ENCODE measurements around the gene PON1.

The PON1 gene

DNA sequence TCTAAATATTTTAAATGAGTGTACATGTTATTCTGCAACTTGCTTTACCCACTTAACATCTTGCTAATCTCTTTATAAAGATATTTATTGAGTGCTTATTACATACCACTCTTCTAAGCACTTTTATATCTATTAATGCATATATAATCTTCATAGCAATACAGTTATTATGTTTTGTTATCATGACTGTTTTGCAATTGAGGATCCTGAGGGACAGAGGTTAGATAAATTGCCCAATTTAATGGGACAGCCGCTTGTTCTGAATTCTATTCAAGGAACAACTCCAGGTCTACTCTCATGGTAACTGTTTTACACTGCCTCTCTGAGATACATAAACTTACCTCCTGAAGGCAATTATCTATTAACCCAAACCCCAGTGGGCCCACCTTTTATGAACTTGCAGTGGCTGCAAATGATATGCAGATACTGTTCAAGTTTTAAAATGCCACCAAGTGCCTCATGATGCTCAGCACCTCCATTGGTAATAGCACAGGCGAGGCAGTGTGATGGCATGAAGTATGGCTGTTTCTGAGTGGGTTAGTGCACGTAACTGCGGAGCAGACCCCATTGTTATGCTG lies 60.5 kb downstream of the PON1 start:
- no peak for DNase-seq (ENCODE audit: insufficient read length, low spot score)
- no peak for FAIRE-seq
- TF ChIP-seq, protein P1, sequence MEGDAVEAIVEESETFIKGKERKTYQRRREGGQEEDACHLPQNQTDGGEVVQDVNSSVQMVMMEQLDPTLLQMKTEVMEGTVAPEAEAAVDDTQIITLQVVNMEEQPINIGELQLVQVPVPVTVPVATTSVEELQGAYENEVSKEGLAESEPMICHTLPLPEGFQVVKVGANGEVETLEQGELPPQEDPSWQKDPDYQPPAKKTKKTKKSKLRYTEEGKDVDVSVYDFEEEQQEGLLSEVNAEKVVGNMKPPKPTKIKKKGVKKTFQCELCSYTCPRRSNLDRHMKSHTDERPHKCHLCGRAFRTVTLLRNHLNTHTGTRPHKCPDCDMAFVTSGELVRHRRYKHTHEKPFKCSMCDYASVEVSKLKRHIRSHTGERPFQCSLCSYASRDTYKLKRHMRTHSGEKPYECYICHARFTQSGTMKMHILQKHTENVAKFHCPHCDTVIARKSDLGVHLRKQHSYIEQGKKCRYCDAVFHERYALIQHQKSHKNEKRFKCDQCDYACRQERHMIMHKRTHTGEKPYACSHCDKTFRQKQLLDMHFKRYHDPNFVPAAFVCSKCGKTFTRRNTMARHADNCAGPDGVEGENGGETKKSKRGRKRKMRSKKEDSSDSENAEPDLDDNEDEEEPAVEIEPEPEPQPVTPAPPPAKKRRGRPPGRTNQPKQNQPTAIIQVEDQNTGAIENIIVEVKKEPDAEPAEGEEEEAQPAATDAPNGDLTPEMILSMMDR (IDR thresholded peaks at IDR 0.05; ENCODE audit: insufficient read depth, missing control alignments) = no peak

DNA sequence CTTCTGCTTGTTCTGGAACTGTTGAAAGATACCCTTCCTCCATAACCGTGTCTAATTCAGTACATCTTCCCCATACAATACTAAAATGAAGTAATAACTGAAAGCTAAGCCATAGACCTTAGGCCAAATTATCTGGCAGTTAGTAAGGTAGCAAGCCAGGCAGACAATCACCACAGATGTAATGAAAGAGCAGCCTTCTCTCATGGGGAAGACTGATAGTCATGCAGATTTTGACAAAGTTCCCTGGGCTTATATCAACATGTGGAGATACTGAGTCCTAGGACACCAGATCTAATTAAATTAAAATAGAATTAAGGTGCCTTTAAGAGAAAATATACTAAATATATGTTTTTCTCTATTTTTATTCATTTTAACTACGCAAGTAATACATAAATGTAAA lies 61.5 kb downstream of the PON1 start:
- no peak for FAIRE-seq
- no peak for DNase-seq (ENCODE audit: insufficient read length, low spot score)
- TF ChIP-seq, protein P1 (IDR thresholded peaks at IDR 0.05; ENCODE audit: insufficient read depth, missing control alignments) = no peak

DNA sequence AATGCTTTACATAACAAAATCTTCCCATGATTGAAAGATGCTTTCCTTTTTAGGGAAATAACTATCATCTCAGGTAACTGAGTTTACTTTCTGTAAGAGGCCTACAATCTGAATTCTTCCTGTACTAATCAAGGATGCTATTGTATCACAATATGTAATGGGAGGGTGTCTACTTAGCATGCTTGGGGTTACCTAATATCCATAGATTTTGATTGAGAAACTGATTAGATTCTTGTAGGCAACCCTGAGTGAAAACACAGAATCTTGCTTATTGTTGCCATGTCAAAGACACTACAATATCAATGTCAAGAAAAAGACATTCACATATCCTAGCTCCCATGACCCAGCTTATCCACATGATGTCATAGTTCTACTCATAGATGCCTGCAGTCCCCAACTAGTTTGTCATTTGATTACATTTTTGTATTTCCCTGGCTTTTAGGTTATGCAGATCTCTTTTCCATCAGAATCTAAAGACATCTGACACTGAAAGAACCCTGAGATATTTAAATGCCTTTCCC lies 62.4 kb downstream of the PON1 start:
- no peak for DNase-seq (ENCODE audit: insufficient read length, low spot score)
- TF ChIP-seq, protein P1 (IDR thresholded peaks at IDR 0.05; ENCODE audit: insufficient read depth, missing control alignments) = no peak
- FAIRE-seq = no peak

DNA sequence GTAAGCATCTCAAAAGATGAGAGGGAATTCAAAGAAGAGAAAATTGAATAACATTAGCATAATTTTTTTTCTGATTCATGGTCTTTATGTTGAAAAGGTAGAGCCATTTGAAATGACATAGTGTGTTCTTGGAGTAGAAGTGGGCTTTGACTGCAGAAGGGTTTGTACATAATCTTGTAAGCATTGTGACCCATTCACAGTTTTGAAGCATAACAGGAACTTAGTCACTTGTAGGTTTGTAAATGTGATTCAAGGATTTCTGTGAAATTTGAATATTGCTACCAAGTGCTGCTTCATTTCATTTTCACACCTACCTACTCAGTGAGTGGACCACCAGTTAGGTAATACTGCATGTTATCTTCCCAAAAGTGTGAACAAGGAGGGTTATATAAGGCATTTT lies 68.6 kb downstream of the PON1 start:
- DNase-seq (ENCODE audit: insufficient read length, low spot score) = no peak
- no peak for FAIRE-seq
- TF ChIP-seq, protein P1 (IDR thresholded peaks at IDR 0.05; ENCODE audit: insufficient read depth, missing control alignments) = no peak

DNA sequence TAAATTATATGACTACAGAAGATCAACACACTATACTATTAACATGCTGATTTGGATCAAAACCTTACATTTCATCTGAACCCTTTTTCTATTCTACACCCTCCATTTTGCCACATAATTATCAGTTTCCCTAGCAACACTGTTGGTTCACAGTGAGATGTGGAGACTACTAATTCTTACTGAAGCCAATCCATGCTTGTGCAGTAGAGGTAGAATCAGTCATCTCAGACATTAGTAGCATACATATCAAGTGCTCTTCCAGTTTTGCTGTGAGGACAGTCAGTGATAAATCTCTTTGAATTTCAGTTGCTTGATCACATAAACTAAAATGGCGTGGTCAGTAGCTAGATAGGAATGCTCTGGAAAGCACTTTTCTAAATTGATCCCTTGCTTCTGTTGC lies 70.3 kb downstream of the PON1 start:
- TF ChIP-seq, protein P1 (IDR thresholded peaks at IDR 0.05; ENCODE audit: insufficient read depth, missing control alignments) = no peak
- DNase-seq (ENCODE audit: insufficient read length, low spot score) (no peak), FAIRE-seq (no peak)

DNA sequence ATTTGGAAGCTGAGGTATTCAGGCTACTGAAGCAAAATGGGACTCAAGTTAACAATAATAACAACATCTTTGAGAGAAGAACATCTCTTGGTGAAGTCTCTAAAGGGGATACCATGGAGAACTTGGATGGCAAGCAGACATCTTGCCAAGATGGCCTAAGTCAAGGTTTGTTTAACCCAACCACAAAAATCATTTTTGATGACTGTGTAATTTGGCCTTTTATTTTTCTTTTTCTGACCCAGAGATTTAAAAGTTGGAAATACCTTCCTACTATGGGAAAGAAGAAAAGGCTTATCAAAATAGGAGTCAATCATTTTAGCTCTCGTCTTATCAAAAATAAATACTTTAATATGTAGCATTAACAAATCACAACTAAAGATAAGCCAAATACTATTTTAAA lies 72.4 kb downstream of the PON1 start:
- no peak for DNase-seq (ENCODE audit: insufficient read length, low spot score)
- no peak for FAIRE-seq
- TF ChIP-seq, protein P1 (IDR thresholded peaks at IDR 0.05; ENCODE audit: insufficient read depth, missing control alignments) = no peak

DNA sequence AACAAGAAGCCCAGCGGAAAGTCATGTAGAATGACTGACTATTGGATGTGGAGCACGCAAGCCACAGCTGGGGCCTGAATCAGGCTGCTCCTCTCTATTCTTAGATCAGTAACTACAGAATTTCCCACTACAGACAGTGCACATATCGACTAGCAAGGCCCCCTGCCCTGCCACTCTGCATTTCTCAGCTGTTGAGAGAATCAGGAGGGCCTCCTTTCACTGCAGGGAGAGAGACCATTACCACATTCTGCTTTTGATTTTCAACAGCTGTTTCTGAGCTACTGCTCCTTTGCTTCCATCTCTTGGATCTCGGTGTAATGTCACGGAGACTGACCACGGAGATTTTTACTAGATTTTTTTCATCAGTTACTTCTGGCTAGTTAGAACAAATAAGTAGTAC lies 73.8 kb downstream of the PON1 start:
- DNase-seq (ENCODE audit: insufficient read length, low spot score) = no peak
- no peak for FAIRE-seq
- TF ChIP-seq, protein P1 (IDR thresholded peaks at IDR 0.05; ENCODE audit: insufficient read depth, missing control alignments) = no peak

Measured in D721Med (cell line).